Adrenal gland (tissue), 5 donors: Measurements from ENCODE around the gene PACSIN2.

Experiments used
- CTCF ChIP-seq, 6 experiments: fragments of 450-650 bp in 4 of 6; fragments of 200-600 bp in 2 of 6; sonication (generic) in 1 of 6; IDR thresholded peaks; 1 replicate in 5 of 6; 2 replicates in 1 of 6; pipeline versions ENCODE4 v1.5.1 to v1.8.0; 2016 to 2021; ENCODE audit warnings: antibody characterized with exemption in 6 of 6, mild to moderate bottlenecking in 2 of 6, moderate library complexity in 1 of 6
- POLR2A ChIP-seq, 2 donors: fragments of 450-650 bp; IDR thresholded peaks; one replicate each; pipeline ENCODE4 v1.6.1; 2017; ENCODE audit warnings: antibody characterized with exemption in 2 of 2, mild to moderate bottlenecking in 2 of 2, moderate library complexity in 1 of 2
- donor health status: DM: no; HTN: no; CAD: no.

- TF ChIP-seq CTCF (IDR thresholded peaks at IDR 0.05) (no peak), POLR2A (IDR thresholded peaks at IDR 0.05) (no peak)
These were observed 22.0 kb downstream of the PACSIN2 start for GRCh38 chr22:42992886-42993479.
